ENCODE results near the gene MBTPS1. TPM values are rescaled to one million over a fixed set of nuclear protein-coding genes. Genes with fewer than 3 reads are reported as not detected.

MBTPS1 gene
- total and polyA plus RNA-seq, 9 of the 15 experiments (the other 6 are each of a cell fraction or from before 2014, with no cell fraction given) = 2.8 to 57.6 (median 43.8) TPM

- ChIA-PET CTCF (ENCODE audit: low intra/inter-chr PET ratio) (no interaction called here), POLR2A (interaction anchor here (0.5 to 9.6 kb wide), 11 partner anchors 10 to 133 kb away, joined by 3 to 145 read pairs (median 4); partner anchors contain the start of genes MBTPS1 and TAF1C)
- peak overlapping the region; percentile 68 to 90; a peak in 3 of 4 replicates for H3K9ac ChIP-seq (ENCODE audit: insufficient read depth in 1 of 2, low read depth in 2 of 2, low read length in 2 of 2)
- 33% methylated on average over 6 of the region's 6 CpGs for WGBS (ENCODE audit: insufficient coverage, low coverage, missing lambda C conversion rate)
- in situ Hi-C loops (cut with MboI) = no loop called here
- H3K4me3 ChIP-seq = no peak overlapping the region
- peaks cover 33 to 34% of the 10 kb centered on the region in 2 experiments for H3K4me1 ChIP-seq (replicated peaks in 1 of 2; ENCODE audit: control insufficient read depth in 2 of 2, insufficient read depth in 2 of 2, low read length in 2 of 2)
- H4K20me1 ChIP-seq (replicated peaks; ENCODE audit: control insufficient read depth, insufficient read depth, low read length) = no peaks in the 10 kb centered on the region
- DNase-seq (ENCODE audit: extremely low read depth in 1 of 4, low spot score in 3 of 4) (peak in 1 of 4 experiments; percentile 44), FAIRE-seq (no peak), ATAC-seq (no peak)
- no peaks in the 10 kb centered on the region for H3K9me3 ChIP-seq (replicated peaks; ENCODE audit: control insufficient read depth, insufficient read depth, low read depth, low read length)
- H3K79me2 ChIP-seq (ENCODE audit: control insufficient read depth, insufficient read depth, low read length) = peaks cover 67% of the 10 kb centered on the region
- peak overlapping the region; percentile 97 for H3K27ac ChIP-seq (ENCODE audit: extremely low read depth, low read depth, low read length)
- no peaks in the 10 kb centered on the region for H3K36me3 ChIP-seq (ENCODE audit: control insufficient read depth, insufficient read depth, low read length)
- no peaks in the 10 kb centered on the region for H3K27me3 ChIP-seq (ENCODE audit: control insufficient read depth in 2 of 2, insufficient read depth in 2 of 2, low read length in 2 of 2)
- H2AFZ ChIP-seq (ENCODE audit: low read depth, low read length) = peak overlapping the region; percentile 91
- peak overlapping the region; percentile 91 for H3K4me2 ChIP-seq (ENCODE audit: insufficient read depth, low read length)
- no peaks in the 10 kb centered on the region for H3K9me1 ChIP-seq (ENCODE audit: control insufficient read depth, insufficient read depth, low read length)
- intact Hi-C loops (cut with micrococcal nuclease) = loop anchor here (2.0 kb wide), 1 partner anchor 35 kb away; no protein-coding TSS in a partner anchor
- BruUV-seq (replicated peaks) = TSS peak; percentile 67
- no peak for TF ChIP-seq USF1 (CRISPR knock-in tag; IDR thresholded peaks at IDR 0.05)
- TF ChIP-seq MYBL2 (IDR thresholded peaks at IDR 0.05; ENCODE audit: low read depth) = no peak
- TF ChIP-seq MYBL2 (CRISPR knock-in tag; IDR thresholded peaks at IDR 0.05; ENCODE audit: borderline replicate concordance) = no peak
- no peak for TF ChIP-seq SPI1 (IDR thresholded peaks at IDR 0.05; ENCODE audit: borderline replicate concordance, low read depth, low read length)
- peak; percentile 13; the same call in 1 of the 2 replicates for TF ChIP-seq CXXC5 (CRISPR knock-in tag; IDR thresholded peaks at IDR 0.05)
- no peak for TF ChIP-seq NR4A1 (CRISPR knock-in tag; IDR thresholded peaks at IDR 0.05)
- peak; percentile 35; the same call in 1 of the 2 replicates for TF ChIP-seq NR4A1 (tag; IDR thresholded peaks at IDR 0.05)
- TF ChIP-seq LCOR (CRISPR knock-in tag; IDR thresholded peaks at IDR 0.05) = peak; percentile 94; the same call in 1 of the 2 replicates
- TF ChIP-seq ZNF707 (CRISPR knock-in tag; conservative IDR thresholded peaks at IDR 0.05) = no peak
- TF ChIP-seq STAT5A (IDR thresholded peaks at IDR 0.05; ENCODE audit: borderline replicate concordance, low read length) = no peak
- no peak for TF ChIP-seq PHTF2 (CRISPR knock-in tag; IDR thresholded peaks at IDR 0.05)
- TF ChIP-seq KLF16 (IDR thresholded peaks at IDR 0.05) = no peak
- peak; percentile 65 for TF ChIP-seq RBFOX2 (IDR thresholded peaks at IDR 0.05; ENCODE audit: low read depth, low read length)
- TF ChIP-seq ATF7 (IDR thresholded peaks at IDR 0.05) = 0 out of 2 replicates have a peak, but pooled peaks have one; percentile 8
- no peak for TF ChIP-seq NR2C1 (IDR thresholded peaks at IDR 0.05)
- TF ChIP-seq NR2C1 (tag; IDR thresholded peaks at IDR 0.05) = no peak; the same call in 1 of the 2 replicates
- no peak for TF ChIP-seq SIN3A (IDR thresholded peaks at IDR 0.05; ENCODE audit: borderline replicate concordance in 2 of 2, control insufficient read depth in 1 of 2, low read depth in 2 of 2, low read length in 2 of 2)
- no peak for TF ChIP-seq ZNF124 (CRISPR knock-in tag; IDR thresholded peaks at IDR 0.05)
- no peak for TF ChIP-seq ZNF57 (CRISPR knock-in tag; IDR thresholded peaks at IDR 0.05)
- TF ChIP-seq HDAC1 (IDR thresholded peaks at IDR 0.05) = no peak
These were observed 23.0 kb upstream of the MBTPS1 start for GRCh38 chr16:84139628-84140258.
